Mucosa of rectum (tissue), 2 donors: Measurements from ENCODE around the gene PSTPIP1.

Experiments used
- H3K27ac ChIP-seq, 2 donors: one replicate each; pipeline ENCODE4 v1.7.0; 2013; ENCODE audit warnings: inconsistent platforms in 2 of 2, low read depth in 2 of 2, low read length in 2 of 2
- H3K27me3 ChIP-seq, 2 donors: one replicate each; pipeline ENCODE4 v1.7.0; 2013; ENCODE audit warnings: low read length in 2 of 2; ENCODE audit not compliant: control insufficient read depth in 2 of 2, insufficient read depth in 2 of 2
- H3K36me3 ChIP-seq, 2 donors: one replicate each; pipeline ENCODE4 v1.7.0; 2013; ENCODE audit warnings: low read length in 2 of 2; ENCODE audit not compliant: control insufficient read depth in 2 of 2, insufficient read depth in 2 of 2
- H3K4me1 ChIP-seq, 2 donors: one replicate each; pipeline ENCODE4 v1.7.0; 2013; ENCODE audit warnings: low read length in 2 of 2, mild to moderate bottlenecking in 1 of 2; ENCODE audit not compliant: control insufficient read depth in 2 of 2, insufficient read depth in 2 of 2
- H3K4me3 ChIP-seq, 2 donors: one replicate each; pipeline ENCODE4 v1.7.0; 2013; ENCODE audit warnings: low read length in 2 of 2
- H3K9ac ChIP-seq, 2 donors: one replicate each; pipeline ENCODE4 v1.7.0; 2013; ENCODE audit warnings: low read length in 2 of 2, low read depth in 1 of 2, mild to moderate bottlenecking in 1 of 2
- H3K9me3 ChIP-seq, 2 donors: one replicate each; pipeline ENCODE4 v1.7.0; 2013; ENCODE audit warnings: low read length in 2 of 2; ENCODE audit not compliant: control insufficient read depth in 2 of 2
- donor health status: healthy.
- donor health status: Normal muscosa, but diverticular disease.

The PSTPIP1 gene

DNA sequence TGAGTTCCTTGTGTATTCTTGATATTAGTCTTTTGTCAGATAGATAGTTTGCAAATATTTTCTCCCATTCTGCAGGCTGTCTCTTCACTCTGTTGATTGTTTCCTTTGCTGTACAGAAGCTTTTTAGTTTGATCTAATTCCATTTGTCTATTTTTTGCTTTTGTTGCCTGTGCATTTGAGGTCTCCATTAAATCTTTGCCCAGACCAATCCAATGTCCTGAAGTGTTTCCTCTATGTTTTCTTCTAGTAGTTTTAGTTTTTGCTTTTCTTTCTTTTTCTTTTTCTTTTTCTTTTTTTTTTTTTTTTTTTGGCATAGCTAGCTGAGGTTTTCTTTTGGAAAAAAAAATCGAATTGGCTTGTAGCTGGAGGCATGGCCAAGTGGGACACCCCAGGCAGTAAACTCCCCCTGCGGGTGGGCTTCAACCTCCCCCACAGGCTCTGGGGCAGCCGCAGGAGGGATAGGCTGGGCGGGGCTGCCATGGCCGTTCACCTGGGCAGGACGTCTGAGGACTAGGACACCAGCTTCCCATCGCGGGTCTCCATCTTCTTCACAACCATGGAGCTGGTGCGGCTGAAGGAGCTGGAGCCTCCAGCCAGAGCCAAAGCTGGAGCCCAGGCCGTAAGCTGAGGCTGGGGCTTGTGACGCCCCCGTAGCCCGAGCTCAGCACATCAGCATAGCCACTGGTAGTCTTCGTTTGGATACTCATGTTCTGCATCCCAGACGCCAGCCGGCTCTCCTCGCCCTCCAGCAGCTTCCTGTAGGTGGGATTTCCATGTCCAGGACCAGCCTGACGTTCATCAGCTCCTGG, 16.2 kb upstream of the PSTPIP1 start:
- Histone ChIP-seq H3K4me3 (no peak overlapping the region), H3K4me1 (no peaks in the 10 kb centered on the region), H3K9me3 (no peaks in the 10 kb centered on the region), H3K27ac (no peak overlapping the region), H3K36me3 (no peaks in the 10 kb centered on the region), H3K9ac (no peak overlapping the region), H3K27me3 (no peaks in the 10 kb centered on the region)

DNA sequence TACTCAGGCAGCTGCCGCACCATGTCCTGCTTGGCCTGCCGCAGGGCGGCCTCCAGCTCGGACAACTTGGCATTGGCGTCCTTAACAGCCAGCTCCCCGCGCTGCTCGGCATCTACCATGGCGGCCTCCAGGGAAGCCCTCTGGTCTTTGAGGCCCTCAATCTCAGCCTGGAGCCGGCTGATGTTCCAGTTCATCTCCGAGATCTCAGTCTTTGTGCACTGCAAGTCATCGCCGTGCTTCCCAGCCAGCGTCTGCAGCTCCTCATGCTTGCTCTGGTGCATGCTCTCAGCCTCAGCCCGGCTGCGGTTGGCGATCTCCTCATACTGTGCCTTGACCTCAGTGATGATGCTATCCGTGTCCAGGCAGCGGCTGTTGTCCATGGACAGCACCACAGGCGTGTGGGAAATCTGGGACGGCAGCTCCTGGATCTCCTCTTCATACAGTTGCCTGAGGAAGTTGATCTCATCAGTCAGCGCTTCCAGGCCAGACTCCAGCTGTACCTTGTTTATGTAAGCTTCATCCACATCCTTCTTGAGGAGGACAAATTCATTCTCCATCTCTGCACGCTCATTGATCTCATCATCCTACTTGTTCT, 15.5 kb upstream of the PSTPIP1 start:
- no peaks in the 10 kb centered on the region for H3K4me1 ChIP-seq
- H3K9me3 ChIP-seq, result no peaks in the 10 kb centered on the region
- H3K9ac ChIP-seq, result no peak overlapping the region
- H3K27me3 ChIP-seq, result no peaks in the 10 kb centered on the region
- H3K27ac ChIP-seq, result no peak overlapping the region
- no peak overlapping the region for H3K4me3 ChIP-seq
- no peaks in the 10 kb centered on the region for H3K36me3 ChIP-seq

DNA sequence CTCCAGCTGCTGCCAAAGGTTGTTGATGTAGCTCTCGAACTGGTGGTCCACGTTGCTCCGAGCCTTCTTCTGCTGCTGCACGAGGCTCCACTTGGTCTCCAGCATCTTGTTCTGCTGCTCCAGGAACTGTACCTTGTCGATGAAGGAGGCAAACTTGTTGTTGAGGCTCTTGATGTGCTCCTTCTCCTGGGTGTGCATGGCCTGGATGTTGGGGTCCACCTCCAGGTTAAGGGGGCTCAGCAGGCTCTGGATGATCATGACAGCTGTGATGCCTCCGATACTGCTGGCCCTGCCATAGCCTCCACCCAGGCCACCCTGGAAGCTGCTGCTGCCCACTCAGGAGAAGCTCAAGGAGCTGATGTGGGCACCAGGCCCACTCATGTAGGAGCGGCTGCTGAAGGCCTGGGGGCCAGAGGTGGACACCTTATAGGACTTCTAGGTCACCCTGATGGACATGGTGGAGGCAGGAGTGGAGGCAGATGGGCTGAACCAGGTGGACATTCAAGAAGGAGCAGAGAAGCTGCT, 14.9 kb upstream of the PSTPIP1 start:
- no peaks in the 10 kb centered on the region for H3K36me3 ChIP-seq
- no peak overlapping the region for H3K4me3 ChIP-seq
- H3K27ac ChIP-seq, result no peak overlapping the region
- no peaks in the 10 kb centered on the region for H3K9me3 ChIP-seq
- no peaks in the 10 kb centered on the region for H3K4me1 ChIP-seq
- no peaks in the 10 kb centered on the region for H3K27me3 ChIP-seq
- no peak overlapping the region for H3K9ac ChIP-seq

DNA sequence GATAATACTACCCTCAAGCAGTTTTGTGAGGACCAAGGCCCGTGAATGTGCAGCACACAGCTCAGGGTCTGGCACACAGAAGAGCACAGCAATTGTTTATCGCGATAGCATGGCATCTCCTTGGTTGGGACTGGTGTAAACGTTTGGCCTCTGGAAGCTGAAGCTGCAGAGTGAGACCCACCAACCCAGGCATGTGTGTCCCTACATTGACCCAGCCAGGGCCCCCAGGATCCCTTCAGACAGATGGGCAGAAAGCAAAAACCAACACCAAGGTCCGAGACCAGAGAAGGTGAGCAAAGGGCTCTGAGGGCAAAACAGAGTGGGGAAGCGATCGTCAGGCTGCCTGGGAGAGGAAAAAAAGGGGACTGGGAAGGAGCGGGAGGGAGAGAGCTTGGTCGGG, 12.6 kb upstream of the PSTPIP1 start:
- Histone ChIP-seq H3K9ac (no peak overlapping the region), H3K9me3 (no peaks in the 10 kb centered on the region), H3K4me1 (no peaks in the 10 kb centered on the region), H3K27me3 (no peaks in the 10 kb centered on the region), H3K4me3 (no peak overlapping the region), H3K27ac (no peak overlapping the region), H3K36me3 (no peaks in the 10 kb centered on the region)

DNA sequence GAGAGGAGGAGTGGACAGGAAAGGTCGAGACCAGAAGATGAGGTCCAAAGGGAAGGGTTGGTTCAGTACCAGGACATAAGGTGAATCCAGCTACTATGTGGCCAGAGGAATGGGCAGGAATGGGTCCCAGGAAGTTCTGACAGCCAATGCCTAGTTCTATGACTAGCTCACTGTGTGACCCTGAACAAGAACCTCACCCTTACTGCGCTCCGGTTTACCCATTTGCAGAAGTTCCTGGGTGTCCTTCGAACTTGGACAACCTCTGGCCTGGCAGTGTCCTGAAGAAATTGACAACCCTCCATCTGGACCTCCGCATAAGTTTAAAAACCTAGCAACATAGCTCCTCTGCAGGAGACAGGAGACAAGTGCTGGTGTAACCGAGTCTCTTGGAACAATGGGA, 12.2 kb upstream of the PSTPIP1 start:
- no peak overlapping the region for H3K27ac ChIP-seq
- H3K9ac ChIP-seq, result no peak overlapping the region
- no peaks in the 10 kb centered on the region for H3K36me3 ChIP-seq
- H3K4me1 ChIP-seq, result no peaks in the 10 kb centered on the region
- no peaks in the 10 kb centered on the region for H3K9me3 ChIP-seq
- no peaks in the 10 kb centered on the region for H3K27me3 ChIP-seq
- H3K4me3 ChIP-seq, result no peak overlapping the region

DNA sequence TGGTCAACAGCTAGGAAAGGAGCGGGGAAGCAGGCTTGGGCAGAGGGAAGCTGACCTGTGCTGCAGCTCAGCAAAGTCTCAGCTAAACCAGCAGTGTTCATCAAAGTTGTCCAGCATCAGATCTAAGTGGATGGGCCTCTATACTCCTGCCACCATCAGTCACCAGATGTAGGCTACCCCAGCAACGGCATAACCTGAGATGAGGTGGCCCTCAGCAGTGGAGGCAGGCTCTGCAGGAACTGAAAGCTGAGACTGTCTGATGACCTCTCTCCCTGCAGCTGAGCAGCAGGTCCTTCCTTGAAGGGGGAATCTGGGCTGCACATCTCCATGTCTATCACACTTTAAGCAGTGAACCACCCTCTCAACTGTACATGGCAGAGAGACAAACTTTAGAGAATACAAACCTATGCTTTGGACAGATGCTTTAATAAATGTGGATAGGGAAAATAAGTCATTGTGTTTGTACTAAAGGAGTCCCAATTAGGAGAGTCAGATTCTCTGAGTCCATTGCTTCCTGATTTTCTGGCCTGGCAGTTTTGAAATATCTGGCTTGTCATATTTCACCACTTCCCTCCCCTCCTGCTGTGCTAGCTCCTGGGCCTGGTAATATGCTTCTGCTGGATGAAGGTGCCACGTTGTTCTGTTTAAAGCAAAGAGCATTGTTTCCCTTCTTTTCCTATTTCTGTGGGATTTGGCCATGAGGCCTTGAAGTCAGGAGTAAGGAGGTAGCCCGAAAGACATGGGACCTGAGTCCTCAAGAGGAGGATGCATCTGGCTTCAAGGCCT, 11.1 kb upstream of the PSTPIP1 start:
- Histone ChIP-seq H3K4me1 (no peaks in the 10 kb centered on the region), H3K4me3 (no peak overlapping the region), H3K36me3 (no peaks in the 10 kb centered on the region), H3K9me3 (no peaks in the 10 kb centered on the region), H3K27me3 (no peaks in the 10 kb centered on the region), H3K9ac (no peak overlapping the region), H3K27ac (peak overlapping the region in 1 of 2 donors; percentile 21)

DNA sequence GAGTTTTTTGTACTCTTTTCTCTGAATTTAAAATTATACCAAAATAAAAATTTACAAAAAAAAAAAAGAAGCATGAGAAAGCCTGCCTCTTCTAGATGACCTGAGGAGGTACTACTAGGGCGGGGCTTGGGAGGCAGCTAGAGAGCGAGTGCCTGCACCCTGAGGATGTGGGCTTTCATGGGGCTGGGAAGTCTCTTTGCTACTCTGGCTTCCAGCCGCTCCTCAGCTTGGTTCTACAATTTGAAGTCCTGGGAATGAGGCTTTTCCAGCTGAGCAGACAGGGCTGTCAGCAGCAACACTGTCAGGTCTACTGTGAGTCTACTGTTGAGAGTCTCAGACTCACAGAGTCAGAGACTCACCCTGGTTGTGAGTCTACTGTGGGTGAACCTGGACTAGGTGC, 8.2 kb upstream of the PSTPIP1 start:
- no peaks in the 10 kb centered on the region for H3K9me3 ChIP-seq
- H3K36me3 ChIP-seq, result no peaks in the 10 kb centered on the region
- H3K27ac ChIP-seq, result no peak overlapping the region
- no peaks in the 10 kb centered on the region for H3K27me3 ChIP-seq
- no peaks in the 10 kb centered on the region for H3K4me1 ChIP-seq
- no peak overlapping the region for H3K4me3 ChIP-seq
- H3K9ac ChIP-seq, result no peak overlapping the region

DNA sequence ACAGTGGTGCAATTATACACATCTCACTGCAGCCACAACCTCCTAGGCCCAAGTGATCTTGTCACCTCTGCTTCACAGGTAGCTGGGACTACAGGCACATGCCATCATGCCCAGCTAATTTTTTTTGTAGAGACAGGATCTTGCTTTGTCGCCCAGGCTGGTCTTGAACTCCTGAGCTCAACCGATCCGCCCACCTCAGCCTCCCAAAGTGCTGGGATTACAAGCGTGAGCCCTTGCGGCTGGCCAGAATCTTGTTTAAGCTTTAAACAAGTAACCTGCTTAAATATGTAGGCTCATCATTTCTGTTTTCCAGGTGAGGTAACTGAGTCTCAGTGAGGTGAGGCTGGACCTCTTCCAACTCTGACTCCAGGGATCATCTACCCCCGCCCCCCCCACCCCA, 7.7 kb upstream of the PSTPIP1 start:
- Histone ChIP-seq H3K9me3 (no peaks in the 10 kb centered on the region), H3K27ac (no peak overlapping the region), H3K4me1 (no peaks in the 10 kb centered on the region), H3K4me3 (no peak overlapping the region), H3K27me3 (no peaks in the 10 kb centered on the region), H3K36me3 (no peaks in the 10 kb centered on the region), H3K9ac (no peak overlapping the region)

DNA sequence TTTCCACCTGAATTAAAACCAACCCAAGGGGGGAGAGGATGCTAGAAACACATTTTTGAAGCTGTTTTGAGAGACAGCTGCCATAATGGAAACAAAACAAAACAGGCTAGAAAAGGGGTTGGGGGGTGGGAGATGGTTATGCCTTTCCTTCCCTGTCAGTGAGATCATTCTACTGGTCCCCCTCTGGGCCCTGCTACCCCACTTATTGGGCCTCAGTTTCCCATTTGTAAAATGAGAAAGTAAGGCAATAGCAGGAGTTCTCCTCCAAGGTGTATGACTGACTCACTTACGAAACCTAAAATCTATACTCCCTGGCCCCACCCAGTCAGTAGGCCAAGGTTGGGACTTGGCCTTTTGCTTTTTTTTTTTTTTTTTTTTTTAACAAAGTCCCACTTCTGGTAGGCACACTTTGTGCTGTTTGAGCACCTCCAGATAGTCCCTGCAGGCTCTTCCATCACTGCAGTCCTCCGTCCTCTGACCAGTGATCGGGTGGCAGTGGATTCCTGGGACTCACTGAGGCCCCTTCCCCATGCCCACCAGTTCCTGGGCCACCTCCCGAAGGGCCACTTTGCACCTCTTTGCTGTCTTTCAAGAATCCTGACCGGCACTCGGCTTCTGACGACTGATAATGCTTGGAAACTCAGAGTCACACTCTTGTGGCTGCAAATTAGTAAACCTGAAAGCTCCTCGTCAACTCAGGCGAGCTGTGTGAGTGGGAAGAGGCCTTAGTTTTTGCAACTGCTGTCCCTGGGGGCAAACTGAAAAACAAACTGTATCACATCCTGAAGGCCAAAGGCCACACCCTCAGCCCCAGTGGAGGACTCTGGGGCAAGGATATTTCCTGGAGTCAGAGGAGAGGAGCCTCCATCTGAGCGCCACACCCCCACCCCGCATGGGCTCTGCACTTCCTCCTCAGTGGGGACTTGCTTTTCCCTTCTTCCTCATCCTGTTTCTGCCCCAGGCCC, 6.7 kb upstream of the PSTPIP1 start:
- no peak overlapping the region for H3K4me3 ChIP-seq
- no peaks in the 10 kb centered on the region for H3K27me3 ChIP-seq
- peak overlapping the region in 1 of 2 donors; percentile 48 for H3K27ac ChIP-seq
- H3K9me3 ChIP-seq, result no peaks in the 10 kb centered on the region
- H3K9ac ChIP-seq, result no peak overlapping the region
- no peaks in the 10 kb centered on the region for H3K36me3 ChIP-seq
- no peaks in the 10 kb centered on the region for H3K4me1 ChIP-seq
